Measurements from ENCODE around the gene PLP2.

DNA sequence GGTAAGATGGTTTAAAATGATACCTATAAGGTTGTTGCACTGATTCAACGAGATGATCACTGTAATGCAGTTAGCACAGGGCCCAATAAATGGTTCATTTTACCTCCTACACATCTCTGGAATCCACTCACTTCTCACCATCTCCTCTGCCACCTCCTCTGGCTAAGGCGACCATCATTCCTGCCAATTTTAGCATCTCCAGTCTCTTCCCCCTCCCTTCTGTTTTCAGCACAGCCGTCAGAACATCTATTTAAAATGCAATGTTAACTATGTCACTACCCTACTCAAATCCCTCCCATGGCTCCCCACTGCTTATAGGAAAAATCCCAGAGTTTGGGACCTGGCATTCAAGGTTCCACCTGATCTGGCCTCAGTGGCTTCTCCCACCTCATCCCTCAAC lies 31.8 kb downstream of the PLP2 start:
- TF ChIP-seq, protein P1, sequence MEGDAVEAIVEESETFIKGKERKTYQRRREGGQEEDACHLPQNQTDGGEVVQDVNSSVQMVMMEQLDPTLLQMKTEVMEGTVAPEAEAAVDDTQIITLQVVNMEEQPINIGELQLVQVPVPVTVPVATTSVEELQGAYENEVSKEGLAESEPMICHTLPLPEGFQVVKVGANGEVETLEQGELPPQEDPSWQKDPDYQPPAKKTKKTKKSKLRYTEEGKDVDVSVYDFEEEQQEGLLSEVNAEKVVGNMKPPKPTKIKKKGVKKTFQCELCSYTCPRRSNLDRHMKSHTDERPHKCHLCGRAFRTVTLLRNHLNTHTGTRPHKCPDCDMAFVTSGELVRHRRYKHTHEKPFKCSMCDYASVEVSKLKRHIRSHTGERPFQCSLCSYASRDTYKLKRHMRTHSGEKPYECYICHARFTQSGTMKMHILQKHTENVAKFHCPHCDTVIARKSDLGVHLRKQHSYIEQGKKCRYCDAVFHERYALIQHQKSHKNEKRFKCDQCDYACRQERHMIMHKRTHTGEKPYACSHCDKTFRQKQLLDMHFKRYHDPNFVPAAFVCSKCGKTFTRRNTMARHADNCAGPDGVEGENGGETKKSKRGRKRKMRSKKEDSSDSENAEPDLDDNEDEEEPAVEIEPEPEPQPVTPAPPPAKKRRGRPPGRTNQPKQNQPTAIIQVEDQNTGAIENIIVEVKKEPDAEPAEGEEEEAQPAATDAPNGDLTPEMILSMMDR (IDR thresholded peaks at IDR 0.05): no peak
- TF ChIP-seq POLR2A (IDR thresholded peaks at IDR 0.05): no peak
